Transverse colon (tissue), 3 donors: Measurements from ENCODE around the gene ALS2.

Experiments used
- CTCF ChIP-seq, 5 experiments: fragments of 200-600 bp in 3 of 5; fragments of 450-650 bp in 2 of 5; sonication (generic) in 3 of 5; IDR thresholded peaks; 1 replicate in 2 of 5; 2 replicates in 3 of 5; pipeline ENCODE4 v1.5.1; 2016 to 2017; ENCODE audit warnings: antibody characterized with exemption in 5 of 5, inconsistent platforms in 3 of 5, mild to moderate bottlenecking in 2 of 5, moderate library complexity in 1 of 5
- POLR2A ChIP-seq: fragments of 450-650 bp; IDR thresholded peaks from one replicate; pipeline ENCODE4 v1.6.1; 2016; ENCODE audit warnings: antibody characterized with exemption, mild to moderate bottlenecking, moderate library complexity

GRCh38 chr2:201769666-201770373, 10.9 kb downstream of the ALS2 start:
- TF ChIP-seq CTCF (IDR thresholded peaks at IDR 0.05) = no peak
- TF ChIP-seq POLR2A = no peak
